Astrocyte of the spinal cord (primary cell): Measurements from ENCODE around the gene HBS1L.

Experiments
- DNase-seq: peaks from one replicate; pipeline ENCODE4 v3.0.0; 2011; ENCODE audit warnings: low read depth, low spot score
- H3K4me3 ChIP-seq: 2 replicates; pipeline ENCODE4 v1.5.1; 2011; ENCODE audit warnings: low read depth, mild to moderate bottlenecking, low read length, moderate library complexity
- CTCF ChIP-seq: IDR thresholded peaks from 2 replicates; pipeline ENCODE4 v1.5.1; 2012; ENCODE audit warnings: low read depth, mild to moderate bottlenecking, low read length, inconsistent platforms
- in situ Hi-C: cut with HindIII; loops from 2 replicates; pipeline ENCODE4 v1.10.0; 2017; ENCODE audit warnings: low sequenced_read_pairs

HBS1L gene

GRCh38 chr6:135036731-135037420 is 17.7 kb downstream of the HBS1L start:
- H3K4me3 ChIP-seq, result no peak overlapping the region
- no peak for DNase-seq
- no peak for TF ChIP-seq CTCF
- in situ Hi-C loops, result no loop called here

DNA sequence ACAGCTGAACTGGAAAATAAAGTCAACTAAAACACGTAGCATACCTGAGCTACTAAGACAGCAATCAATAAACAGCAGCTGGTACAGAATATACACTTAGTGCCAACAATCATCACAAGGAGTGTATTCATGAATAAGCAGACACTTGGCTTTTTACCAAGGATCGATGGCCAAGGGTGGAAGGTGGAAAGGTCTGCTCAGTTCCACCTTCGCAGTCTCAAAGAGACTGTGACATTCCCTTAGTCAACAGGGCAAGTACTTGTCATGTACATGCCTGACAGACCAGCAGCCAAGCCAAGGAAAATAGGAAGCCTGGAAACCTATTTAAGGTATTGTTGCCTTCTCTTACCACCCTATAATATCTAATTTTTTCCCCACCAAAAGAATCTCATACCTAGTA is 21.4 kb downstream of the HBS1L start:
- no peak for DNase-seq
- no peak for TF ChIP-seq CTCF
- no peak overlapping the region for H3K4me3 ChIP-seq
- in situ Hi-C loops, result no loop called here

- no peak for TF ChIP-seq CTCF
- no peak for DNase-seq
- in situ Hi-C loops, result no loop called here
- no peak overlapping the region for H3K4me3 ChIP-seq
Measured at GRCh38 chr6:135030532-135031178, 24.0 kb downstream of the HBS1L start.

GRCh38 chr6:135030056-135030473 is 24.6 kb downstream of the HBS1L start:
- TF ChIP-seq CTCF, result no peak
- DNase-seq, result no peak
- no peak overlapping the region for H3K4me3 ChIP-seq
- in situ Hi-C loops, result no loop called here

- no peak overlapping the region for H3K4me3 ChIP-seq
- TF ChIP-seq CTCF, result no peak
- no peak for DNase-seq
- in situ Hi-C loops, result no loop called here
Measured at GRCh38 chr6:135025775-135026174, 28.8 kb downstream of the HBS1L start.

DNA sequence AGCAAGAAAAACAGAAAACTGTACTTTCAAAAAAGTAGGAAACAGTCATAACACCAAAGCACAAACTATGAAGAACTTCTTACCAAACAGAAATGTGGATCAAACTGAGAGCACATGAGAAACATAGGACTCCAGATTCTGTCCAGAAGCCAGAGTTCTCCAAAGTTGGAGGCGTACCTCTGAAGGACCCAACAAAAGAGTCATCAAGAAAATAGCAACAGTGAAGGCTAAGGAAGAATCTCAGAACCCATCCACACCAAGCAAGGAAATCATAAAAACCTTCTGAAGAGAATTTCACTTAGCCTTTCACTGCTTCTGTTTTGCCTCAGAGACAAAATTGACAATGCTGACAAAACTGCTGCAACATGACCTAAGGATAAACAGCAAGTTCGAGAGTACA is 29.4 kb downstream of the HBS1L start:
- no peak for TF ChIP-seq CTCF
- in situ Hi-C loops, result no loop called here
- no peak overlapping the region for H3K4me3 ChIP-seq
- DNase-seq, result no peak
